Activated T-helper 17 cell treated with anti-CD3 and anti-CD28 coated beads, Interleukin-2, amount 50 U/mL, for 72 hours (primary cell): ENCODE results near the gene SNX15. TPM values are rescaled to one million over a fixed set of nuclear protein-coding genes. Genes with fewer than 3 reads are reported as not detected.
A peak's percentile ranks its signal among the peaks of the same experiment; 100 is the strongest.
"Not testable (repeated sequence)": the region's sequence is repeated elsewhere in the genome, so short reads cannot be mapped to it uniquely, and the experiment has no call there.

ENCODE experiments used
- ATAC-seq: fragments of 150-1000 bp; cut with Tn5 transposase; replicated peaks from 2 replicates; pipeline ENCODE4 v1.10.0; 2021; ENCODE audit warnings: mild to moderate bottlenecking, moderate library complexity
- H3K27ac Mint-ChIP-seq: one replicate; pipeline ENCODE4 v1.8.0; 2022; ENCODE audit warnings: mixed read lengths
- H3K27me3 Mint-ChIP-seq: one replicate; pipeline ENCODE4 v1.8.0; 2022; ENCODE audit warnings: mixed read lengths
- H3K36me3 Mint-ChIP-seq: one replicate; pipeline ENCODE4 v1.8.0; 2022; ENCODE audit warnings: low read depth, mild to moderate bottlenecking, mixed read lengths
- H3K4me1 Mint-ChIP-seq: one replicate; pipeline ENCODE4 v1.8.0; 2022; ENCODE audit warnings: mixed read lengths
- H3K4me3 Mint-ChIP-seq: one replicate; pipeline ENCODE4 v1.8.0; 2022; ENCODE audit warnings: mild to moderate bottlenecking, mixed read lengths
- H3K9me3 Mint-ChIP-seq: one replicate; pipeline ENCODE4 v1.8.0; 2022; ENCODE audit warnings: mixed read lengths
- total RNA-seq, 2 donors: library from RNA; stranded (reverse); gene quantifications; one replicate each; pipeline ENCODE4 v1.2.3, GENCODE V29; 2022

SNX15 gene
- total RNA-seq, 2 donors from 2014 or later: 13.5 to 14.4 TPM

GRCh38 chr11:65003968-65004367 lies 23.3 kb upstream of the SNX15 start:
- not testable (repeated sequence) for H3K27ac Mint-ChIP-seq, H3K9me3 Mint-ChIP-seq, H3K36me3 Mint-ChIP-seq, H3K4me1 Mint-ChIP-seq, H3K27me3 Mint-ChIP-seq, H3K4me3 Mint-ChIP-seq, ATAC-seq

GRCh38 chr11:65008016-65008415 lies 19.2 kb upstream of the SNX15 start:
- Mint-ChIP-seq H3K9me3 (no peaks in the 10 kb centered on the region), H3K4me1 (peaks cover 3% of the 10 kb centered on the region), H3K4me3 (no peak overlapping the region), H3K27me3 (no peaks in the 10 kb centered on the region), H3K27ac (no peak overlapping the region), H3K36me3 (no peaks in the 10 kb centered on the region)
- ATAC-seq: no peak

- H3K4me3 Mint-ChIP-seq: no peak overlapping the region
- no peaks in the 10 kb centered on the region for H3K27me3 Mint-ChIP-seq
- no peak overlapping the region for H3K27ac Mint-ChIP-seq
- no peaks in the 10 kb centered on the region for H3K9me3 Mint-ChIP-seq
- no peaks in the 10 kb centered on the region for H3K36me3 Mint-ChIP-seq
- H3K4me1 Mint-ChIP-seq: peaks cover 7% of the 10 kb centered on the region
- ATAC-seq: no peak
Measured at GRCh38 chr11:65008873-65009272, 18.4 kb upstream of the SNX15 start.

- peaks cover 6% of the 10 kb centered on the region for H3K36me3 Mint-ChIP-seq
- H3K4me1 Mint-ChIP-seq: peaks cover 21% of the 10 kb centered on the region
- ATAC-seq: peak; percentile 86
- H3K4me3 Mint-ChIP-seq: peak overlapping the region; percentile 87
- peak overlapping the region; percentile 94 for H3K27ac Mint-ChIP-seq
- no peaks in the 10 kb centered on the region for H3K9me3 Mint-ChIP-seq
- H3K27me3 Mint-ChIP-seq: no peaks in the 10 kb centered on the region
Measured at GRCh38 chr11:65013130-65013887, 13.9 kb upstream of the SNX15 start.

GRCh38 chr11:65013888-65014725 lies 13.1 kb upstream of the SNX15 start, which contains the start of gene ARL2:
TSS of gene ARL2 (plus strand) at chr11:65014160. CDS start at chr11:65014208, 48 bp downstream.
- H3K27ac Mint-ChIP-seq: peak within 1 kb of the TSS; percentile 94
- no peaks in the 10 kb centered on the region for H3K9me3 Mint-ChIP-seq
- no peaks in the 10 kb centered on the region for H3K27me3 Mint-ChIP-seq
- peaks cover 10% of the 10 kb centered on the region for H3K36me3 Mint-ChIP-seq
- H3K4me1 Mint-ChIP-seq: peaks cover 21% of the 10 kb centered on the region
- peak; percentile 82 for ATAC-seq
- H3K4me3 Mint-ChIP-seq: peak within 1 kb of the TSS; percentile 87

DNA sequence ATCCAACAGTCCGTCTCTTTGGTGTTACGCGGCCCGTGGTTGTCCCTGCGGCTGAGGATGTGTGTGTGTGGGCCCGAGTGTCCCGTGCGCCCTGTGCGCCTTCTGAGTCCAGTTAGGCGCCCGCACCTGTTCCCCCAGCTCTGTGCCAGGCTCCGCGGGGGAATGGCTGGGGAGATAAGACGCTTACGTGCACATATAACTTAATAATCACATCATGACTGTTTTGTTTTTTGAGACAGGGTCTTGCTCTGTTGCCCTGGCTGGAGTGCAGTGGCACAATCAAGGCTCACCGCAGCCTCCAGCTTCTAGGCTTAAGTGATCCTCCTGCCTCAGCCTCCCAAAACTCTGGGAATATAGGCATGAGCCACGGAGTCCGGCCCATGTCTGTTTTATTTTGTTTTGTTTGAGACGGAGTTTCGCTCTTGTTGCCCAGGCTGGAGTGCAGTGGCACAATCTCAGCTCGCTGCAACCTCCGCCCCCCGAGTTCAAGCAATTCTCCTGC lies 12.5 kb upstream of the SNX15 start:
- peaks cover 17% of the 10 kb centered on the region for H3K36me3 Mint-ChIP-seq
- H3K27ac Mint-ChIP-seq: peak overlapping the region; percentile 83
- H3K4me3 Mint-ChIP-seq: peak overlapping the region; percentile 80
- H3K4me1 Mint-ChIP-seq: peaks cover 21% of the 10 kb centered on the region
- no peaks in the 10 kb centered on the region for H3K9me3 Mint-ChIP-seq
- ATAC-seq: no peak
- H3K27me3 Mint-ChIP-seq: no peaks in the 10 kb centered on the region

DNA sequence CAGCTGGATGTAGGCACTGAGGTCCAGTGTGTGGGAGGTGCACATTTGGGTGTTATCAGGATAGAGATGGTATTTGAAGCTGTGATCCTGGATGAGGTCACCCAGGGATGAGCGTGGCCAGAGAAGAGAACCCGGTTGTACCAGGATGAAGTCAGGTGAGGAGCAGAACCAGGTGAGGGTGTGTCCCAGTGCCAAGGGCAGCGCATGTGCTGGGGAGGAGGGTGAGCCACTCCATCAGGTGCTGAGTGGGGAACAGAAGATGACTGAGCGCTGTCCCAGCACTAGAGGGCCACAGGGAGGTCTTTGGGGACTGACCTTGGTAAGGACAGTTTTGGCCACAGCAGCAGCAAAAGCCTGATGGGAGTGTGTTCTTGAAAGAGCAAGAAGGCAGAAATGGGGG lies 10.5 kb upstream of the SNX15 start:
- H3K4me1 Mint-ChIP-seq: peaks cover 21% of the 10 kb centered on the region

GRCh38 chr11:65017937-65018336 lies 9.3 kb upstream of the SNX15 start:
- H3K27me3 Mint-ChIP-seq: no peaks in the 10 kb centered on the region
- H3K4me3 Mint-ChIP-seq: no peak overlapping the region
- H3K9me3 Mint-ChIP-seq: no peaks in the 10 kb centered on the region
- H3K27ac Mint-ChIP-seq: no peak overlapping the region
- H3K4me1 Mint-ChIP-seq: peaks cover 19% of the 10 kb centered on the region
- peaks cover 18% of the 10 kb centered on the region for H3K36me3 Mint-ChIP-seq
- ATAC-seq: no peak

More for the DNA sequence above, 10.5 kb upstream of the SNX15 start:
- H3K27ac Mint-ChIP-seq: peak overlapping the region; percentile 53
- H3K9me3 Mint-ChIP-seq: no peaks in the 10 kb centered on the region
- peaks cover 18% of the 10 kb centered on the region for H3K36me3 Mint-ChIP-seq
- no peaks in the 10 kb centered on the region for H3K27me3 Mint-ChIP-seq
- H3K4me3 Mint-ChIP-seq: no peak overlapping the region
- ATAC-seq: no peak

GRCh38 chr11:65019824-65020223 lies 7.4 kb upstream of the SNX15 start:
- Mint-ChIP-seq H3K9me3 (no peaks in the 10 kb centered on the region), H3K4me3 (no peak overlapping the region), H3K27ac (peak overlapping the region; percentile 63), H3K4me1 (peaks cover 14% of the 10 kb centered on the region), H3K36me3 (peaks cover 18% of the 10 kb centered on the region), H3K27me3 (no peaks in the 10 kb centered on the region)
- ATAC-seq: no peak

- peaks cover 18% of the 10 kb centered on the region for H3K36me3 Mint-ChIP-seq
- H3K27me3 Mint-ChIP-seq: no peaks in the 10 kb centered on the region
- H3K4me1 Mint-ChIP-seq: peaks cover 9% of the 10 kb centered on the region
- no peak overlapping the region for H3K27ac Mint-ChIP-seq
- no peak overlapping the region for H3K4me3 Mint-ChIP-seq
- no peaks in the 10 kb centered on the region for H3K9me3 Mint-ChIP-seq
- ATAC-seq: no peak
Measured at GRCh38 chr11:65021003-65021402, 6.2 kb upstream of the SNX15 start.

- Mint-ChIP-seq H3K4me1 (peaks cover 5% of the 10 kb centered on the region), H3K9me3 (no peaks in the 10 kb centered on the region), H3K4me3 (no peak overlapping the region), H3K36me3 (peaks cover 17% of the 10 kb centered on the region), H3K27me3 (no peaks in the 10 kb centered on the region), H3K27ac (no peak overlapping the region)
- no peak for ATAC-seq
Measured at GRCh38 chr11:65021509-65021908, 5.7 kb upstream of the SNX15 start.

GRCh38 chr11:65023502-65023901 lies 3.7 kb upstream of the SNX15 start:
- not testable (repeated sequence) for H3K9me3 Mint-ChIP-seq, ATAC-seq, H3K27me3 Mint-ChIP-seq, H3K4me3 Mint-ChIP-seq, H3K27ac Mint-ChIP-seq
- H3K36me3 Mint-ChIP-seq: peaks cover 12% of the 10 kb centered on the region
- H3K4me1 Mint-ChIP-seq: peaks cover 11% of the 10 kb centered on the region

GRCh38 chr11:65026810-65027209 lies 429 bp upstream of the SNX15 start:
- peak overlapping the region; percentile 92 for H3K4me3 Mint-ChIP-seq
- H3K4me1 Mint-ChIP-seq: peaks cover 11% of the 10 kb centered on the region
- H3K9me3 Mint-ChIP-seq: no peaks in the 10 kb centered on the region
- H3K36me3 Mint-ChIP-seq: no peaks in the 10 kb centered on the region
- no peaks in the 10 kb centered on the region for H3K27me3 Mint-ChIP-seq
- peak; percentile 53 for ATAC-seq
- H3K27ac Mint-ChIP-seq: peak overlapping the region; percentile 92

DNA sequence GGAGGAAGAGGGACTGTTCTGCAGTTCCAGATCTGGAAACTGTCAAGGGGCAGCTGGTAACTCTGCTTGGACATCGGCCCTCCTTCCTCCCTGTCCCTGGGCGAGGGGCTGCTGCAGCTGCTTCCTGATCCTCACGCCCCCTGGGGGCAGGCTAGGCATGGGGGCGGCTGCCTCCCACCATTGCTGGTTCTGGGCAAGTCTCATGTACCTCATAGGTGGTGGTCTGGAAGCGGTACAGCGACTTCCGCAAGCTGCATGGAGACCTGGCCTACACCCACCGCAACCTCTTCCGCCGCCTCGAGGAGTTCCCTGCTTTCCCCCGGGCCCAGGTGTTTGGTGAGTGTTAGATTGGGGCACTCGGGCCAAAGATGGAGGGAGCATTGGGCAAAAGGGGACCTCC lies 5.0 kb downstream of the SNX15 start:
- no peak overlapping the region for H3K27ac Mint-ChIP-seq
- no peak for ATAC-seq
- no peaks in the 10 kb centered on the region for H3K27me3 Mint-ChIP-seq
- H3K4me1 Mint-ChIP-seq: peaks cover 6% of the 10 kb centered on the region
- peaks cover 8% of the 10 kb centered on the region for H3K36me3 Mint-ChIP-seq
- H3K9me3 Mint-ChIP-seq: no peaks in the 10 kb centered on the region
- no peak overlapping the region for H3K4me3 Mint-ChIP-seq

DNA sequence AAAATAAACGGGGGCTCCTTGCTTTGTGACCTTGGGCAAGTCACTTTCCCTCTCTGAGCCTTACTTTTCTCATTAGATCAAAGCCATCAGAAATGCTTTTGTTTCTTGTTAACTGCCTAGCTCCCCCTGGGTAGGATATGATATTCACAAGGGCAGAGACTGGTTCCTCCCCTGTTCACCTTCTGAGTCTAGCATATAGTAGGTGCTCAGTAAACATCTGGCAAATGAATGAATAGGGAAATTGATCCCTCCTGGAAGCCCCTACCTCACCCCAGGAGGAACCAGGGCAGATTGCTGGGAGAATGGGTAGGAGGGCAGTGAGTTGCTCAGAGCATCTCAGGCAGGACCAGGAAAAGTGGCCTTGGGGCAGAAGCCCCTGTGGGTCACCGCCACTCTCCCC lies 7.2 kb downstream of the SNX15 start:
- H3K9me3 Mint-ChIP-seq: no peaks in the 10 kb centered on the region
- H3K27me3 Mint-ChIP-seq: no peaks in the 10 kb centered on the region
- H3K27ac Mint-ChIP-seq: no peak overlapping the region
- no peak overlapping the region for H3K4me3 Mint-ChIP-seq
- peaks cover 19% of the 10 kb centered on the region for H3K36me3 Mint-ChIP-seq
- no peaks in the 10 kb centered on the region for H3K4me1 Mint-ChIP-seq
- no peak for ATAC-seq
